ENCODE data around the gene SHCBP1L. TPM values are rescaled to one million over a fixed set of nuclear protein-coding genes. Genes with fewer than 3 reads are reported as not detected.

SHCBP1L gene
- total RNA-seq, 1 experiment from 2014 or later: not detected

- H3K36me3 Mint-ChIP-seq (ENCODE audit: insufficient read depth in 1 of 3, low read depth in 3 of 3): peaks cover 26 to 52% (median 41%) of the 10 kb centered on the region in 3 experiments
- DNase-seq: no peak
- no CpG with 5 or more reads among the region's 7 CpGs for WGBS (ENCODE audit: extremely low coverage, insufficient read length, low lambda C conversion rate)
Measured at GRCh38 chr1:182888736-182889531, 64.0 kb downstream of the SHCBP1L start.

More at GRCh38 chr1:182888736-182889531, 64.0 kb downstream of the SHCBP1L start:
- no peaks in the 10 kb centered on the region for H3K79me1 ChIP-seq (ENCODE audit: insufficient read depth, low read depth, low read length, poor library complexity, severe bottlenecking)
- H2AK5ac ChIP-seq (ENCODE audit: insufficient read length, low read length): no peak overlapping the region
- no peak overlapping the region for H2BK12ac ChIP-seq (ENCODE audit: insufficient read length, low read depth, low read length)
- no peak overlapping the region for H2BK20ac ChIP-seq (ENCODE audit: low read depth, low read length, poor library complexity, severe bottlenecking)
- no peak overlapping the region for H2BK5ac ChIP-seq (ENCODE audit: insufficient read length, low read length)
- Mint-ChIP-seq H3K27me3 (ENCODE audit: low read depth) (no peaks in the 10 kb centered on the region), H3K4me3 (no peak overlapping the region), H3K4me1 (peaks cover 6 to 8% of the 10 kb centered on the region in 2 experiments), H3K27ac (peak overlapping the region in 1 of 3 experiments; percentile 84; a peak in 2 of 7 replicates), H3K9me3 (peaks cover 0 to 5% of the 10 kb centered on the region in 2 experiments; a peak in 3 of 5 replicates)
- no peak overlapping the region for H3K23ac ChIP-seq (ENCODE audit: insufficient read length, low read depth, low read length)
- peaks cover 4% of the 10 kb centered on the region; the same call in 1 of the 2 replicates for H3K4me1 ChIP-seq (ENCODE audit: insufficient read depth, low read length)
- no peaks in the 10 kb centered on the region for H3K9me3 ChIP-seq (ENCODE audit: control insufficient read depth, low read depth, low read length)
- no peak overlapping the region for H2BK120ac ChIP-seq (ENCODE audit: low read depth, low read length, poor library complexity, severe bottlenecking)
- no peaks in the 10 kb centered on the region for H3K23me2 ChIP-seq (ENCODE audit: insufficient read length, low read depth, low read length, poor library complexity, severe bottlenecking)
- H4K8ac ChIP-seq (replicated peaks; ENCODE audit: insufficient read length, low read depth, low read length): no peak overlapping the region
- H3K79me2 ChIP-seq (ENCODE audit: insufficient read depth, low read length): no peaks in the 10 kb centered on the region
- no peak overlapping the region for H3K18ac ChIP-seq (ENCODE audit: insufficient read length, low read depth, low read length)
- H3K4me2 ChIP-seq (ENCODE audit: insufficient read depth, insufficient read length, low read length): no peak overlapping the region
- H3K27ac ChIP-seq (ENCODE audit: insufficient read length, low read depth, low read length): no peak overlapping the region
- no peaks in the 10 kb centered on the region for H4K20me1 ChIP-seq (ENCODE audit: control insufficient read depth, insufficient read depth, insufficient read length)
- no peaks in the 10 kb centered on the region for H3K27me3 ChIP-seq (ENCODE audit: insufficient read depth, low read length)
- H2BK15ac ChIP-seq (ENCODE audit: low read depth, low read length): no peak overlapping the region
- no peak overlapping the region for H2AFZ ChIP-seq (ENCODE audit: low read length)
- no peak overlapping the region for H4K5ac ChIP-seq (ENCODE audit: insufficient read length, low read depth, low read length)
- no peak for TF ChIP-seq CTCF (conservative IDR thresholded peaks at IDR 0.05)
- H3K14ac ChIP-seq (ENCODE audit: insufficient read depth, low read length): no peak overlapping the region
- H3T11ph ChIP-seq (ENCODE audit: low read length): no peak overlapping the region
- H3K4ac ChIP-seq (ENCODE audit: low read depth, low read length): no peak overlapping the region
- H3K56ac ChIP-seq (ENCODE audit: insufficient read length, low read depth, low read length): no peak overlapping the region
- no peak overlapping the region for H4K91ac ChIP-seq (ENCODE audit: insufficient read length, low read depth, low read length)
- no peak overlapping the region for H3K9ac ChIP-seq (ENCODE audit: extremely low read depth, insufficient read length, low read length)
